IPS DF 19.7 (cell line): Measurements from ENCODE around the gene PPP1R16B.
"Not testable (repeated sequence)": the region's sequence is repeated elsewhere in the genome, so short reads cannot be mapped to it uniquely, and the experiment has no call there.

Source experiments
- DNase-seq: peaks from one replicate; pipeline ENCODE4 v3.0.0-alpha.2; 2013; ENCODE audit warnings: low read depth, low spot score

The PPP1R16B gene

DNA sequence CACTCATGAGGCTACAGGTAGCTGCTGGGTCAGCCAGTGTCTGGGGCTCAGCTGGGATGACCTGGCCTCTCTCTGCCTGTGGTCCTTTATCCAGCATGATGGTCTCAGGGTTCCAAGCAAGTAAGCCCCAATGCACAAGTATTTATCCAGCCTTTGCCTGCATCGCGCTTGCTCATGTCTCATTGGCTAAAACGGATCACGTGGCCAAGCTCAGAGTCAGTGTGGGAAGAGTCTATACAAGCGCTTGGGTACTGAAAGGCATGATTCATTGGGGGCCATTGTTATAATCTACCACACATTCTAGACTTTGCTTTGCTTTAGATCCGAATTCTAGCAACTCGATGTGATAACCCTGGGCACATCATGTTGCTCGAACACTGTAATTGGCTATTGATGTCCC is 48.3 kb downstream of the PPP1R16B start:
- DNase-seq: no peak

DNA sequence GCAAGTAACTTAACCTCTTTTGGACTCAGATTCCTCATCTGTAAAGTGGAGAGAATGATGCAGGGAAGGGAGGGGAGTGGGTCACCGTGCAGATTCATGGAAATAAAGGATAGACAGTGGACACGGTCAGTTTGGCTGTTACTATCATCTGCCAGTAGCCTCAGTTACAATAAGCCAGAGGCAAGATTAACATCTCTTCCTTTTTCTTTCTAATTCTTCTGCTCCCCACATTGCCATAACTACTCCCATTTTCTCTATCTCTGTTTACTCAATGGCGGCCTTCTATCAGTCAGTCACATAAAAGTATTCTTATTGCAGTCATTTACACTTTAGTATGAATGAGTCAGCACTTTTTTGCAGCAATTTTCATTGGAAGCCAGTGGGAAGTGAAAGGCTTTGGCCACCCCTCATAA is 49.2 kb downstream of the PPP1R16B start:
- no peak for DNase-seq

DNA sequence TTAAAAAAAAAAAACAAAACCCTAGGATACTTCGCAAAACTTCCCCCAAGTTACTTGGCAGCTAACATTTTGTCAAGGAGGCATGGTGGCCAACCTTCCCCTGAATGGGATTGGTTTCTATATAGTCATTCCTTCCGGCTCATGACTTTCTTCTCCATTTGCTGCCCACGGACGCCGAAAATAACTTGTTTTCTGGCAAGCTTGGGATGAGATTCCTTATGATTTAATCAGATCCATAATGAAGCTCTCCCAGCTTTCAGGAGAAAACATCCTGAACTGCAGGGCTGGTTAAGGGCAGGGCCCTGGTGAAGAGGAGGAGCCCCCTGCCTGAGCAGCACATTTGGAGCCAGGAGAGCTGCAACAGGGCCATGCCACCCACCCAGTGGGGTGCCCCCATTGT is 49.9 kb downstream of the PPP1R16B start:
- DNase-seq: no peak

DNA sequence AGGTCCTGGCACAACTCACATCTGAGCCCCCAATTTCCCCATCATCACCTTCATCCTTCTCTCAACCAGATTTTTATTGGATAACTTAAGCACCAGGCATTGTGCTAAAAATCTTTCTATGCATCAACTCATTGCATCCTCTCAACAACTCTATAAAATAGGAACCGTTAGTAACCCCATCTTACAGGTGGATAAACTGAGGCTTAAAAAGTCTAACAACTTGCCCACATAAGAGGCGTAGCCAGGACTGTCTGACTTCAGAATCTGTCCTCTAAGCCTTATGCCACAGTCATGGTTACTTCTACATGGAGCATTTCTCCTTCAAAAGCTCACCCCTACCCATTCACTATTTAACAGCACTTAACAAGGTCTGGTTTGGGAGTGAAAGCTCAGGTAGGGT is 51.1 kb downstream of the PPP1R16B start:
- no peak for DNase-seq

DNA sequence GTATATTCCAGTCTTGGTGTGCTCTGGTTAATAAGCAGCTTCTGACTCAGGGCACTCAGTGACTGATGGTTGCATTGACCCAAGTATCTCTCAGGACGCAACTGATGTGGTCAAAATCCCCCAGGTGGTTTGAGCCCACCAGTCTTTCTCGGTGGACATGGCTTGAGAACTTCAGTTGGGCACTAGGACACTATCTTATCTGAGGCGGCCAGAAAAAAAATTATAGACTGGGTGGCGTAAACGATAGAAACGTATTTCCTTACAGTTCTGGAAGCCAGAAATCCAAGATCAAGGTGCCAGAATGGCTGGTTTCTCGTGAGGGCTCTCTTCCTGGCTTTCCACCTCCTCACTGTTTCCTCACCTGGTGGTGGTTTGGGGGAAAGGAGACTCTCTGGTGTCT is 52.2 kb downstream of the PPP1R16B start:
- no peak for DNase-seq

DNA sequence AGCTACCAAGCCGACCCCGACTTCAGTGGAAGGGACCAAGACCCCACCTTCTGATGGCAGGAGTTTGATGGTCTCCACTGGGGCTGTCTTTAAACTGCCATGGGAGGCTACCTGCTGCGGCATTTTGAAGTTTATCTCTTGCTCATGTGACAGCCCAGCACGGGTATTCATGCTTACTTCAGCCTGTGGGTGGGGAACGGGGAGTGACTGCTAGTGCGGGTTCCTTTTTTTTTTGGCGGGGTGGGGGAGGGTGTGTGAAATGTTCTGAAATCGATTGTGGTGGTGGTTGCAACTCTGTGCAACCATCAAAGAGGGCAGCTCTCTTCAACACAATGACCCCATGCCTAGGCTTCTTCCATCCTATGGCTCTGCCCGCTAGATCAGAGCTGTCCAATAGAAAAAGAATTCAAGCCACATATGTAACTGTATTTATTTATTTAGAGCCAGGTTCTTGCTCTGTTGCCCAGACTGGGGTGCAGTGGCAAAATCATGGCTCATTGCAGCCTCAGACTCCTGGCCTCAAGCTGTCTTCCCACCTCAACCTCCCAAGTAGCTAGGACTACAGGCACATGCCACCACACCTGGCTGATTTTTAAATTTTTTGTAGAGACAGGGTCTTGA is 53.7 kb downstream of the PPP1R16B start:
- DNase-seq: no peak

DNA sequence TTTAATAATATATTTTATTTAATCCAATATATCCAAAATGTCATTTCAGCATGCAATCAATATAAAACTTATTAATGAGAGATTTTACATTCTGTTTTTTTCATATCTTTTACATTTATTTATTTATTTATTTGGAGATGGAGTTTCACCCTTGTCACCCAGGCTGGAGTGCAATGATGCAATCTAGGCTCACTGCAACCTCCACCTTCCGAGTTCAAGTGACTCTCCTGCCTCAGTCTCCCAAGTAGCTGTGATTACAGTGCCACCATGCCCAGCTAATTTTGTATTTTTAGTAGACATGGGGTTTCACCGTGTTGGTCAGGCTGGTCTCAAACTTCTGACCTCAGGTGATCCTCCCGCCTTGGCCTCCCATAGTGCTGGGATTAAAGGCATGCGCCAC is 54.4 kb downstream of the PPP1R16B start:
- DNase-seq: not testable (repeated sequence)

DNA sequence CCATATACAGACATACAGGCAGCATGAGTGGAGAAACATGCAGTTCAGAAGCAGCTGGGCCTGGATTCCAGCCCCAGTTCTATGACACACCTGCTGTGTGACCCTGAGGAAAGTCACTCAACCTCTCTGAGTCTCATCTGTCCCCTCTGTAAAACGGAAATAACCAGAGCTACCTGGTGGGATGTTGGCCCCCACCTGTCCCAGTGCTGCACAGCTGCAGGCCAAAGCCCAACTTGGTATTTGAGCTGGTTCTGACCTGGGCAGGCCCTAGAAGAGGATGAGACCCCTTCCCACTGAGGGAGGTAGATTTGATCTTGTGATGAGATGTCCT is 55.5 kb downstream of the PPP1R16B start:
- no peak for DNase-seq

DNA sequence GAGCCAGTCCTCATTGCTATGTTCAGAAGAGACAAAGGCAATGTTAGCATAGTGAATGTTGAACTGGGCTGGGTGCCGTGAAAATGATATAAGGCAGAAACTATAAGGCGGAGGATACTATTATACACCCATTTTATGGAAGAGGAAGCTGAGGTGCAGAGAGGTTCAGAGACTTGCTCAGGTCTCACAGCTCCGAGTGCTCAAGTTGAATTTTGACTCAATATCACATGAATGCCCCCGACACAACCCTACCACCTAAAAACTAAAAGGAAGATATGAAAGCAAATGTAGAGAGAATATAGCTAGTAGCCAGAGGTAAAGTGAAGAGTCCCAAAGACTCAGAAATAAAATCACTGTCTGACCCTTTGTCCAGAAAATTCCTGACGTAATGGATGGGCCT is 56.7 kb downstream of the PPP1R16B start:
- DNase-seq: no peak

DNA sequence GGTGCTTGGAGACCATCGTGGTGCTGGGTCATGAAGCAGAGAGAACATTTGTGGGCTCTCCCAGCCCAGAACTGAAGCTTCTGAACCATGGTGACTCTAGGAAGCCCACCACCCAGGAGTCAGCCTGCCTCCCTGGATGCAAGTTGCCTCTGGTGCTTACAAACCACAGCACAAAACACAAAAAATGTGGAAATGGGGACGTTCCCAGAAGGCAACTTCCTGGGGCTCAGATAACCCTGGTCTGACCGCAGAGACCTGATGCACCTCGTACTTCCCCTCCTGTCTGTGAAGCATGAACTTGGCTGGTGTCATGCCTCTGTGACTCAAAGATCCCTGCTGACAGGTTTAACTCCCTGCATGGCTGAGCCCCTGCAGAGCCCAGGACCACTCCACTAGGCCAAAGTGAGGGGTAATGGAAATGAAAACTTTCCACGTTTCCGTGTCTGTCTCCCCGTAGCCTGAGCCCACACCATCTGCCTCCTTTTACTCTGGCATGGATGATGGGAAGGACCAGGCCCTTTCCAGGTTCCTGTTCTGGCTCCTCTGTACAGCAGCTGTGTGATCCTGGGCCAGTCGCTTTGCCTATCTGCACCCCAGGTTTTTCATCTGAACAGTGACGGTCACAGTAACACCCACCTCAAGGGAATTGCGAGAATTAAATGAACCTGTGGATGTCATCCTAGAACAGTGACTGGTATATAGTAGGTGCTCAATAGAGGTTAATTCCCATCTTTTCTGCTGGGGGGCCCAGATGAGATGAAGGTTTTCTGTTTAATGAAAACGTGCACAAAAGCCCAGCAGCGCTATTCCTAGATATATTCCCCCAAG is 57.7 kb downstream of the PPP1R16B start:
- no peak for DNase-seq

DNA sequence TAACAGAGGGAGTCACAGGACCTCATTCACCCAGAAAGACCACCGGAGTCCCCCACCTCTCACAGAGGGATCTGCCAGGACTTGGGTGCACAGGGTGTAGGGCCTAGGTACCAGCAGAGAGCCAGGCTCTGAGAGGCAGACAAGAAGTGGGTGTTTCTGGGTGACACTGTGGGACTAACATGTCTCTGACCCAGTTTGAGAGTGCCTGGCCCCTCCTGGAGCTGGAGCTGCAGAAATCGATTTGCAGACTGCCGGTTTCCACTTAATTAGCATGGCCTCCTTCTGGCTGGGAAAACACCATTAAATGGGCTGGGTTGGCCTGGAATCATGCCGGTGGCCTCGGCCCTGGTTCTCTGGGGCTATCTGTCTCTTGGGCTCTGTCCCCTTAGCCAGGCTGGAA is 59.2 kb downstream of the PPP1R16B start:
- no peak for DNase-seq

DNA sequence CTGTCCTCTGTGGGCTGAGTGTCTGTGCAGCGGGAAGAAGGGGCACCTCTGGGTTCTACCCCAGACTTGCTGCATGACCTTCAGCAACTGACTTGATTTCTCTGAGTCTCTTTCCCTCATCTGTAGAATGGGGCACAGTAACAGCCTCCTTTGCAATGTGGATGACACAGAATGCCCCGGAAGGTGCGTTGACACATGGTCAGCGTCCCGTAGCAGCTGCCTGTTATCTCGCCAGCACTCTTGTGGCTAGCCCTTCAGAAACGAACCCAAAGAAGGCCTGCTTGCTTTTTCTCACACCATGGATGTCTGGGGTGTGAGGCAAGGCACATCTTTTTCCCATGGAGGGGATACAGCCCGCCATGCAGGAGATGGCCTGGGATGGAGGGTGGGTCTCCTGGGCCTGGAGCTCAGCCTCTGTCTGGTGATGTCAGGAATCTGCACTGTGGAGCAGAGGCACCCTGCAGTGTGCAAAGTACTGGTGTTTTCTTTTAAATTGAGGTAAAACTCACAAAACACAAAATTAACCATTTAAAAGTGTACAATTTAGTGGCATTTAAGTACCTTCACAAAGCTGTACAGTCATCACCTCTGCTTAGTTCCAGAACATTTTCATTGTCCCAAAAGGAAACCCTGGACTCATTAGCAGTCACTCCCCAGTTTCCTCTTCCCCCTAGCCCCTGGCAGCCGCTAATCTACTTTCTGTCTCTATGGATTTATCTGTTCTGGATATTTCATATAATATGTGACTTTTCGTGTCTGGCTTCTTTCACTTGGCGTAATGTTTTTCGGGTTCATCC is 61.0 kb downstream of the PPP1R16B start:
- no peak for DNase-seq

DNA sequence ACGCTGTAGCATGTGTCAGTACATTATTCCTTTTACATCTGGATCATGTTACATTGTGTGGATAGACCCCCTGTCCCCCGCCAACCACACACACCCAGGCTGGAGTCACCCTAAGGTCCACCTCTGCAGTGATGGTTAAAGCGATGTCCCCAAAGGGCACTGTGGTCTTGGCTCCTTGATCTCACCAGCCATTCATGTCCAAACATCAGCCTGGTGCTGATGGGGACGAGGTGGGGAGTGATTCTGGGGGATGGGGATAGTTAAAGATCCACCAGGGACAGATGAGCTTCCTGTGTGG is 61.5 kb downstream of the PPP1R16B start:
- DNase-seq: no peak

DNA sequence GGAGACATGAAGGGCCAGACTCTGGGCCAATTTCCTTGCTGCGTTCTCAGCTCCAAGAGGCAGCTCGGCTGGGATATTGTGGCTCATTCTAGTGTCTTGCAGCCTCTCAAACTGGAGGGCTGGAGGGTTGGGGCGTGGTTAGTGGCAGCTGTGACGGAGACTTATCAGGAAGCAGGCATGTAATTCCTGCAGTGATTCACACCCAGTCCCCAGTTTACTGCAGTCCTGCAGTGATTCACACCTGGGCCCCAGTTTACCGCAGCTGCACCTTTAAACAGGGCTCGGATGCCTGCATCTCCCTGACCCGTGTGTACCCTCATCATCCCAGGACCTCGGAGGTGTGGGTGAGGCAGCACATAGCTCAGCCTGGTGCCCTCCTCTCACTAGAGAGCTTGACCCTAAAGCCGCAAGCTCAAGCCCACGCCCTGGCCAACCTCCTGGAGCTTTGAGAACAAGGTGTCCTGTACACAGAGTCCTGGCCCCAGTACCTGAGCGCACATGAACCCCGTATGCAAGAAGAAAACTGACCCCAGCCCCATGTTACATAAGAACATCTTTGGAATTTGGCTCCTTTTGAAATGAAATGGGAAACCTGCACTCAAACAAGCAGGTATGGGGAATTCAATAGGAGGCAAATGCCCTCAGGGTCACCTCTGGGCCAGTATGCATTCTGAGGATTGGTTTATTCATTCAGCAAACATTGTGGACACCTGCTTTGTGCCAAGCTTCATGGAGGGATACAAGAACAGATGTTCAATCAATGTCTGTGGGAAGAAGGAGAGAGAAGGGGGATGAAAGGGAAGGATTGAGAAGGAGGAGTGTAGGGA is 65.4 kb downstream of the PPP1R16B start:
- DNase-seq: no peak

DNA sequence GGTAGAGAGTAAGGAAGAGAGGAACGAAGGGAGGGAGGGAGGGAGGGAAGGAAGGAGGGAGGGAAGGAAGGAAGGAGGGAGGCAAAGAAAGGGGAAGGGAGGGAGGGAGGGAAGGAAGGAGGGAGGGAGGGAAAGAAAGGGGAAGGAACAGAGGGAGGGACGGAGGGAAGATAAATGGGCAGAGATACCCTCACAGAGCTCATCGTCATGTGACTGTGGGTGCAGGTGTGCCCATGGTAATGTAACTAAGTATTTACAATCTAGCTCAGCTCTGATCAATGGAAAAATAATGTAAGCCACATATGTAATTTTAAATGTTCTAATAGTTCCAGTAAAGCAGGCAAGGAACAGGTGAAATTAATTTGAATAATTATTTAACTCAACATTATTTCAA is 66.1 kb downstream of the PPP1R16B start:
- no peak for DNase-seq

DNA sequence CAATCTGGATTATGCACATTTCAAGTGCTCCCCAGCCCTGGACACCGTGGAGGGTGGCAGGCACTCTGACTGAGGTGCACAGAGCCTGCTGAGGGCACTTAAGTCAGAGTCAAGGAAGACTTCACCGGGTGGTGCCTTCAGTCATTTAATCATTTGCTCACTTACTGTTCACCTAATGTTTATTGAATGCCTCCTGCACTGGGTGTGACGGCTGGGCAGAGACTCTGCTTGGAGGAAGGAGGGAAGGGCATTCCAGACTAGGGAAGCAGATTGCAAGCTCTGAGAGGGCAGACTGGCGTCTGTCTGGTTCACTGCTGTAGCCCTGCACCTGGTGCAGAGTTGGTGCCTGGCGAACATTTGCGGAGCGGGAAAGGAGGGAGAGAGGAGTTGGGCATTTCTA is 66.5 kb downstream of the PPP1R16B start:
- DNase-seq: no peak

DNA sequence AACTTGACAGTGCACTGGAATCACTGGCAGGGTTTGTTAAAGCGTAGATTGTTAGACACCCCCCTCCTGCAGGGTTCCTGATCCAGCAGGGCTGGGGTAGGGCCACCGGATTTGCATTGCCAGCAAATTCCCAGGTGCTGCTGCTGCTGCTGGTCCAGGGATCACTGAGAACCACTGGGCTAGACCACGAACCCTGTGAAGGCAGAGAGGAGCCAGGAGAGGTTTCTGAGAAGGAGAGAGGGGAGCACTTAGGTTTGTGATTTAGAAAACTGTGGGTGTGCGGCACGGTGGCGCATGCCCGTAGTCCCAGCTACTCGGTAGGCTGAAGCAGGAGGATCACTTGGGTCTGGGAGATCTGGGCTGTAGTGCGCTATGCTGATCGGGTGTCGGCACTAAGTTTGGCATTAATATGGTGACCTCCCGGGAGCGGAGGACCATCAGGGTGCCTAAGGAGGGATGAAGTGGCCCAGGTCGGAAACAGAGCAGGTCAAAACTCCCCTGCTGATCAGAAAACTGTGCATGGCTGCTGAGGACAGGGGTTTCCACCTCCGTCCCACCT is 67.1 kb downstream of the PPP1R16B start:
- no peak for DNase-seq

DNA sequence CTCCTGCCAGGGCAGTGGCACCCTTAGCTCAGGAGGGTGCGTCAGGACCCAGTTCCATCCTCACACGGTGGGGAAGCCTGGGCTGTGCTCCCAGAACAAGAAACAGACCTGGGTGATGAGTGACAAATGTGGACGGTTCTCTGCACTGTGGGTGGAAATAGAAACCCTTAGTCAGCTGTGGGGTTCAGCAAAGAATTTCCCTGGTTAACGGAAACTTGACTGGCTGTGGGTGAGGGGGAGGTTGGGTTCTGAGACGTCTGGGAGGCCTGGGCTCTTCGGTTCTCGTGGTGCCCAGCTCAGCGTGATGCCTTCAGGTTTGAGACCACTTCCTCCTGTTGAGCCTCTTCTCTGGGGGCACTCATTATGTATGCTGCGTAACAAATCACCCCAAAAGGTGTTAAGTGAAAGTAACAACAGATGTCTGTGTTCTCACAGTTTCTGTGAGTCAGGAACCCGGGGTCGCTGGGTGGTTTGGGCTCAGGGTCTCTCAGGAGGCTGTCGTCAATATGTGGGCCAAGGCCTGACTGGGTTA is 67.6 kb downstream of the PPP1R16B start:
- DNase-seq: no peak

DNA sequence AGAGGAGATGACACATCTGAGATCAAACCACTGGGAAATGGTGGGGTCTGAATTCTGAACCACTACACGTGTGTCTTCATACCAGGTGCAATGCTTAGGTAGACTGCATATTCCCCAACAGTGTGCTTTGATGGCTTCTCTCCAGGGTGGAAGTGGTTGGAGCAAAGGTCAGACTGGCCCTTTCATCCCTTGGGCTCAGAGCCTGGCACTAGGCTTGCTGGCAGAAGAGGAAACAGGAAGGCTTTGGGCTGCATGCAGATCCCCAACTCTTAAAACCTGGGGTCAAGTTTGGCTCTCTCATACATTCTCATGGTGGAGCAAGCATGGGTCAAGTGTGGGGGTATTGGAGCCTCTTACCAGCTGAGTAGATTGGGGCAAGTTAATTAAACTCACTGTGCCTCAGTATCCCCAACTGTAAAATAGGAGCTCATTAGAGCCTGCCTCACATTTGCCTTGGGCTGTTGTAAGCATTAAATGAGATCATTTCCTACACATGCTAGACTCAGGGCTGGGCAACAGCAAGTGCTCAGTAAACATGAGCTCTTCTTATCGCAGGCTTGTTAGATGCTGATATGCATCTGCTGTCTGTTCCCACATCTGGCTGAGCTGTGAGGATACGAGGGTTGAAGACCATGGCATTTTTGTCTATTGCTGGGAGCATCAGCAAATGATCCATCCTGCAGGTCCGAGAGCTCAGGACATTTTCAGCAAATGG is 69.1 kb downstream of the PPP1R16B start:
- no peak for DNase-seq

DNA sequence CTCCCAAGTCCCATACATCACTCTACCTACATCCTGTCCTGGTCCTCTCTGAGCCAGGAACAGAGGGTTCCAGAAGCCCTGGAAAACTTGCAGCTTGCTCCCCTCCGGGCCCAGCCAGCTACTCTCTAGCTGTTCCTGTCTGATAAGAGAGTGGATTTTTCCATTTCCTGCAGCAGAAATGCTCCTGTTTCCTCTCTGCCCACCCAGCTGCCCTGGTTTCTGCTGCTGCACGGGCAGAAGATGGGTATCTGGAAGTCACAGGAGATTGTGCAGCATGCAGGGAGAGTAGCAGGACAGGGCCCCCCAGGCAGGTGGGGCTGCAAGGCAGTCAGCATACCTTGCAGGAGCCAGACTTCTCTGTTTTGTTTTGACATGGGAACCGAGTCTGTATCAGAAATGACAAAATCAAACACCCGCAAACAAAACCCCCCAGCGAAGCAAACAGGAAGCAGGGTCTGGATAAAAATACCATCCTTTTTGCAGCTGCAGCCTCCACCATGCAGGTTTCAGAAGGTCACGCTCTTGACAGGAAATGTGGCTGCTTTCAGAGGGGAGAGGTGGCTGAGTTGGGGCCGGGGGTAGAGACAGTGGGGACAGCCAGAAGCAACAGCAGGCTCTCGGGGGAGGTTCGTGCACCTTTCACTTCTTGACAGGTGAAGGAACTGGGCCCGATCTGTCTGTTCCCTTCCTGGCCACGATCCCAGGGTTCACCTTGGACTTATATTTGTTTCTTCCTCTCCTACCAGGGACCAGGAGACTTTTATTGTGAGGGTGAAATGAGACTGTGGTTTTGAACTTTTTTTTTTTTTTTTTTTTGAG is 69.9 kb downstream of the PPP1R16B start:
- no peak for DNase-seq
